GM19455 (cell line): ENCODE results near the gene EPHA8.

Experiments
- ATAC-seq: cut with Tn5 transposase; IDR thresholded peaks from one replicate; pipeline ENCODE4 v1.9.1; 2021; ENCODE audit not compliant: unreplicated experiment

EPHA8 gene

GRCh38 chr1:22613572-22613918 lies 50.3 kb downstream of the EPHA8 start:
- ATAC-seq, result no peak

- ATAC-seq, result no peak
Measured at GRCh38 chr1:22613951-22614350, 50.7 kb downstream of the EPHA8 start.

DNA sequence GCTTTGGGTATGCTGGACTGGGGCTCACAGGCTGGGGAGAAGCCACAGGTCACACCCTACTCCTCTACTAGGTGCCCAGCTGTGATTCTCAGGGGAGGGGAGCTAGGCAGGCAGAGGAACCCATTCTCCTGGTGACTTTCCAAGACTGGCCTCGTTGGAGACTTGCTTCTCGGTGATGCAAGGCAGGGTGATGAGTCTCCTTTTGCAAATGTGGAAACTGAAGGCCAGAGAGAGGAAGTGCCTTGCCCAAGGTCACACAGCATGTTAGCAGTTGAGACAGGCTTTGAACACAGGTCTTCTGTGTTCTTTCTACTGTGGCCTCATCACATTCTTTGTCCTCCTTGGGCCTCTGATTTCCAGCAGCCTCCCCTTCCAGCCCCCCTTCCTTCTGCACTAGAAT lies 52.6 kb downstream of the EPHA8 start:
- ATAC-seq, result no peak

GRCh38 chr1:22616571-22616970 lies 53.3 kb downstream of the EPHA8 start:
- ATAC-seq, result no peak

DNA sequence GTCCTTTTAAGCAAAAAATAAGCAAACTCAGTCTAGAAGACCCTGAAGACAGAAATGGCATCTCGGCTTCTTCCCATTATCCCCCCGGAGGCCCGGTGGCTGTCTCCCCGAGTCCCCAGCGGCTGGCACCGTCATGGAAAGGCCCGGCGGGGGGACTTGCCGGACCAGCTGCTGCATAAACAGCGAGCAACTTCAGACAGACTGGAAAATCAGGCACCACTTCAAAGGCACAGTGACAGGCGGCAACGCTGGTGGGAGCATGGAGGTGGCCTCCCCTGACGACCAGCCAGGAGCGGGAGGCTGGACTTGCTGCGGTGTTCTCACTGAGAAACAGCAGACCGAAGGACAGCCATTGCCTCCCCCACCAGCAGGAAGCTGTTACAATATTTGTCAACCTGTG lies 54.8 kb downstream of the EPHA8 start:
- no peak for ATAC-seq

- ATAC-seq, result no peak
Measured at GRCh38 chr1:22619252-22619651, 56.0 kb downstream of the EPHA8 start.

- no peak for ATAC-seq
Measured at GRCh38 chr1:22619798-22620197, 56.5 kb downstream of the EPHA8 start.

GRCh38 chr1:22621761-22622160 lies 58.5 kb downstream of the EPHA8 start:
- ATAC-seq, result no peak

- ATAC-seq, result no peak
Measured at GRCh38 chr1:22625262-22625925, 62.1 kb downstream of the EPHA8 start.

GRCh38 chr1:22626237-22627157 lies 63.2 kb downstream of the EPHA8 start:
- ATAC-seq, result no peak

DNA sequence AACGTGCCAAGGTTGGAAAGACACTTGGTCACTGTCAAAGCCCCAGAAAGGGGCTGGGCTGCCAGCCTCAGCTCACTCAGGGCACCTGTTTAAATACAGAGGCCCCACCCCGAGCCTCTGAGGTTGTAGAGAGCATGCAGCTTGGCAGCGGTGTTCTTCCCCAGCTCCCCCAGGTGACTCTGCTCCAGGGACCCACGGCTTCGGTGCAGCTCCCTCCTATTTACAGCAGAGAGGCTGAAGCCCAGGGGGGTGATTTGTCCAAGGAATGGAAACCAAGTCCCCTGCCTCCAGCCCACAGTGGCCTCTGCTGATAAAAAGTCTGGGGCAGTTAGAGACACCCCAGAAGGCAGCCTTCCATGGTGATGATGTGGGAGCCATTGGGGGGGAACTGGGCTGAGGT lies 64.0 kb downstream of the EPHA8 start:
- ATAC-seq, result no peak

DNA sequence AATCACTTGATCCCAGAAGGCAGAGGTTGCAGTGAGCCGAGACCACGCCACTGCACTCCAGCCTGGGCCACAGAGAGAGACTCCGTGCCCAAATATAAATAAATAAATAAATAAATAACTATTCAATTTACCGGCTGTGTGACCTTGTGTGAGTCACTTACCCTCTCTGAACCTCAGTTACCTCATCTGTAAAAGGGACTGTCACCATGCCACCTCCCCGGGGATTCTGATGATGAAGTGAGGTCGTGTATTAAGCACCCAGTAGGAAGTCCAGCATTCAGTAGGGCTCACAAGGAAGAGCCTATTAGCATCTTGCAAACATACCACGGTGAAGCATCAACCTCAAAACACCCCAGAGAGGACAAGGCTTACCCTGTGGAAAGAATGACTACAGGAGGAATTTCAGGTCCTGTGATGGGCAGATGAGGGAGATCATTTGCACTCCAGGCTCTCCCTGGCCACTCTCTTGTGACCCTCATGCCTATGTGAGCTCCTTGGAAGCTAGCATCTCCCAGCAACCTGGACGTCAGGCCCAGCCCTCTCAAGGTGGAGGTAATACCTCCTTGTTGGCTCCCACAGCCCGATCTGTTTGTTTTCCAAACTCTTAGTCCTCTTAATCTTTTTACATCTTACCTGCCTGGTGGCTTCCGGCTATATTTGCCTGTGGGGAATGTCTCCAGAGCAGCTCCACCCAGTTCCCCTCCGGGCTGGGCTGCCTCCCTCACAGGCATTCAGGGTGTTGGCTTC lies 65.6 kb downstream of the EPHA8 start:
- ATAC-seq, result no peak

DNA sequence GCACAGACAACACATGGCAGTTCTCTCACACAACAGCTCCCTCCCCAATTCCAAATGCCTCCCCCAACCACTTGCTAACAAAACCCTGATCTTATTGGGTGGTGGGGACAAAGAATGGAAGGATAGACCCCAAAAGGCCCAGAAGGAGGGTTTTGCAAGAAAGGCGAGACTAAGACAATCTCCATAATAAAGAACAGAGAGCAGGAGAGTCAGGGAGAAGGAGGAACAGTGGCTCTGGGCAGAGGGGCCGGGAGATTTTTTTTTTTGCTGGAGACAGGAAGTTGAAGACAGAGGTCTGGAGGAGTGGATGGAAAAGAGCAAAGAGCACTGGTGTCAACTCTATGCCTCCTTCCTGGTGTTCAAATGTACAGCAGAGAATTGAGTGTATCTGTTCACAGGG lies 66.6 kb downstream of the EPHA8 start:
- no peak for ATAC-seq

DNA sequence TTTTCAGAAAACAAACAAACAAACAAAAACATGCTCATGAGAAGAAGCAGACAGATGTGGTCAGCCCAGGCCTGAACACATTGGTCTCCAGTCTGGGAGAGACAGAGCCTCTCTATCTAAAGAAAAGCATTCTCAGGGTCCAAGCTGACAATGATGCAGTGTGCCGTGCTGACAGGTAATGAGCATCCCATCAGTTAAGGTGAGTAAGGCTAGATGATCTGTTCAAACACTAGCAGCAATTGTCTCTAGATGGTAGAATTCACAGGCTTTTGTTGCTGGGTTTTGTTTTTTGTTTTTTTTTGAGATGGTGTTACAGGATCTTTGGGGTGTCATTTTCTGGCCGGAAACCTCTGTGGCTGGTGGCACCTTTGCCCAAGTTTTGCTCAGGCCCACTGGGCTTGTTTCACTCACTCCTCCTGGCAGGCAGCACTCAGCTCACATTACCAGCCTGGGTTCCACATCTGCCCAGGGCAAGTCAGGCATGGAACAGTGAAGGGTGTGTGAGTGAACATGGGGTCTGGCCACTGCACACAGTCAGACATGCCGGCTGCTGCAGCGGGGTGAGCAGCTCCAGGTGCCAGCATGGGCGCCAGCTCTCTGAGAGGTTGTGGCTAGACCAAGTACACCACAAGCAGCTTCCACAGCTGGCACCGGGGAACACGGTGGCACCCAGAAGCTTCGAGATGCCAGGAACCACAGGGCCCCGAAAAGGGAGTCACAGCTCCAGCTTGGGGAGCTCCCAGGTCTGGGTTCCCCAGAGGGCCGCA lies 70.6 kb downstream of the EPHA8 start:
- ATAC-seq, result no peak

DNA sequence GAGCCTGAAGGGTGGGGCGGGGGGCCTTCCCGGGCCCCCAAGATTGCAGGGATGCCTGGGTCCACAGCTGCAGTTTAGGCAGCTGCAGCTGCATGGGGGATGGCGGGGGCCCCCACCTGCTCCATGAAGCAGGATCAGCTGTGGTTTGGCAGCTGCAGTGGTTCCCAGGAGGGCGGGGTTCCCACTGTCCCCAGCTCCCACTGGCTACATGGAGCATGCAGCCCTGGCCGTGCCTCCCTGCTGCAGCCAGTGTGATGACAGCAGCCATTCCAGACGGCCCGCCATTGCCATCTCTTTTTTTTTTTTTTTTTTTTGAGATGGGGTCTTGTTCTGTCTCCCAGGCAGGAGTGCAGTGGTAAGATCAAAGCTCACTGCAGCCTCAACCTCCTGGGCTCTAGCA lies 72.1 kb downstream of the EPHA8 start:
- no peak for ATAC-seq

DNA sequence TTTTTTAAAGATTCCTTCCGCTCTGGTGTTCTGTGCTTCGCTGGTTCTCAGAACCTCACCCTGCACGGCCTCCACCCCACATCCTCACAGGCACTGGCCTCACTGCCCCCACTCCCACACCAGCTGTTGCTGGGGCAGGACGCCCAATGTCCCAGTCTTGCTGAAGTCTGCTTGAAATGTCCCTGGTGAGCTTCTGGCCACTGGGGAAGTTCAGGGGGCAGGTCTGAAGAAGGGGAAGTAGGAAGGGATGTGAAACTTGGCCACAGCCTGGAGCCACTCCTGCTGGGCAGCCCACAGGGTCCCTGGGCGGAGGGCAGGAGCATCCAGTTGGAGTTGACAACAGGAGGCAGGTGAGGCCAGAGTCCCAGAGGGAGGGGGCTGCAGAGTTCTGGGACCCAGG lies 73.1 kb downstream of the EPHA8 start, which contains the start of gene C1QA:
TSS of gene C1QA (plus strand) at position 276 of the 400 bp plus-strand sequence. CDS start 989 bp downstream, outside the sequence.
- ATAC-seq, result no peak

DNA sequence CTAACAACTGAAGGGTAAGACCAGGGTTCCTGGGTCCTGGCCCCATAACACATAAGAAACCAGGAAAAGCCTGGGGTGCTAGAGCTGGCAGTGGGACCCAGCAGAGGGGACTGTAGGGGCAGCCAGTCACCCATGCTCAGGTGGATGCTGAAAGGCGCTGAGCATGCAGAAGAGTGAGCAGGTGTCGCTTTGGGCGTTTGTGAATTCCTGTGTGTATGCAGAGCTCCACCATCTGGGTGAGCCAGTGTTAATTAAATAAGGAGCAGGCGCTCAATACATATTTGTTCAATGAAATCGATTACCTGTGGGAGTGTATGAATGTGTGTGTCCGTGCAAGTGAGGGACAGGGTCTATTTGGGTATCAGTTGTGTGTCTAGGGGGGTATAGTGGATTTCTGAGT lies 73.6 kb downstream of the EPHA8 start:
- ATAC-seq, result no peak

DNA sequence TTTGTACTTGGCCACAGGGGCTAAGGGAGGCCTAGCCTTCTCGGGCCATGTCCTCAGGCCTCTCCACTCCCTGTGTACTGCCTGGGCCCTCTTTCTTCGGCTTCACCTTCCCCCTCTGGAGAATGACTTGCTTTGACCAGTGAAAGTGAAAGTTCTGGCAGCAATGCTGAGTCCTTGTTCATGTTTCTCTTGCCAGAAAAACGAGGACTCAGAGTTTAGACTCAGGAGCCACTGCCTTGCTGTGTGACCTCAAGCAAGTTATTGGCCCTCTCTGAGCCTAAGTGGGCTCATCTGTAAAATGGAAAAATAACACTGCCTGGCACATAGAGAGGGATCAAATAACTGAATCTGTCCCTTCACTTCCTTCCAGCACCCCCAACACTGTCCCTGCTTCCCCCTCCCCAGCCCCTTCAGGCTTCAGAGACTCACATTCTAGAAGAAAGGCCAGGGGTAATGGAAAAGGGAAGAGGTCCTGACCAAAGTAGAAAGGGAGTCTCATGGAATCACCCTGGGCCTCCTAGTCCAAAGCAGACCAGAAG lies 74.7 kb downstream of the EPHA8 start:
- no peak for ATAC-seq

- ATAC-seq, result no peak
Measured at GRCh38 chr1:22638476-22639234, 75.4 kb downstream of the EPHA8 start.

- ATAC-seq, result no peak
Measured at GRCh38 chr1:22639286-22639685, 76.0 kb downstream of the EPHA8 start.
